ENCODE measurements around the gene CHST11.

- no peak for TF ChIP-seq CTCF (IDR thresholded peaks at IDR 0.05)
- TF ChIP-seq POLR2A (IDR thresholded peaks at IDR 0.05): no peak
- TF ChIP-seq POLR2AphosphoS5 (IDR thresholded peaks at IDR 0.05): no peak
These were observed 41.3 kb upstream of the CHST11 start for GRCh38 chr12:104415342-104415980.

Measured in breast epithelium (tissue), 3 donors.